ELR (cell line): ENCODE results near the gene HHATL.
A peak's percentile ranks its signal among the peaks of the same experiment; 100 is the strongest.

Experiments
- DNase-seq: peaks from one replicate; pipeline ENCODE4 v3.0.0-alpha.2; 2015; ENCODE audit warnings: low read depth

The HHATL gene

GRCh38 chr3:42712688-42713372, 10.2 kb upstream of the HHATL start:
- DNase-seq: no peak

GRCh38 chr3:42712344-42712648, 9.7 kb upstream of the HHATL start:
- no peak for DNase-seq

GRCh38 chr3:42711491-42712343, 9.1 kb upstream of the HHATL start:
- peak; percentile 30 for DNase-seq

DNA sequence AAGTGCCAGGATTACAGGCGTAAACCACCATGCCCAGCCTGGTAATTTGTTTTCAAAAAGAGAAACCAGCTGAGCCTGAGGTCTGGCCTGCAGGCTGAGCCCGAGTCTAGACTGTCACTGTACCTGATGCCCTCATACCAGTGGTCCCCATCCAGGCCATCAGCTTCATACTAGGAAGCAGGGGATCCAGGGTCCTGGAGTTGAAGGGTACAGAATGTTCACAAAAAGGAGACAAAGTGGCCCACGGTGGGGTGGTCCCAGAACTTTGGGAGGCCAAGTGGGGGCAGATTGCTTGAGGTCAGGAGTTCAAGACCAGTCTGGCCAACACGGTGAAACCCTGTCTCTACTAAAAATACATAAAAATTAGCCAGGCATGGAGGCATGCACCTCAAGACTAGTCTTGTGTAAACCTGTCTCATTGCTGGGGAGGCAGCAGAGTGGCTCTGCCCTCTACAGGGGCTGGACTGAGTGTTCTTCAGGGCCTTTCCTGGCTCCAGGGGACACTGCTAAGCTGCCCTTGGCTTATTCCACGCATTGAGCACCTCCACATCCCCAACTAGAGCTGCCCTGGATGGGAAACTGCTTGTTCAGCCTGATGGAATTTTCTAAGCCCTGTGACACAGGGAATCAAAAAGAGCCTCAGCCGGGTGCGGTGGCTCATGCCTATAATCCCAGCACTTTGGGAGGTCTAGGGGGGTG, 7.9 kb upstream of the HHATL start:
- no peak for DNase-seq

DNA sequence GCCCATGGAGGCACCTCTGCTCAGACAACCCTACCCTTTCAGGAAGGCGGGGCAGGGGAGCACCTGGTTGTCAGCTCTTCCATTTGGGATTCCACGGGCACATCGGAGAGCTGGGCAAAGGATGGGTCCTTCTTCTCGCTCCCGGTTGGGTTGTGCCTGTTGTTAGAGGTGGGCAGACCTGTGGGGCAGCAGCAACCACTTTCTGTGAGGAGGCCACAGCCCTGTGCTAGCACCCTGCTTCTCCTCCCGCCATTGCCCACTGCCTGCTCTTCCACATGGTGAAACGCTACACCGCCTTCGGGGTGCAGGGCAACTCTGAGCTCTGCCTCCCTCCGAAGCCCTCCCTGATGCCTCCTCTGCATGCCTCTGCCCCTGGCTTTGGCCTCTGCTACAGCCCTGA, 7.0 kb upstream of the HHATL start:
- DNase-seq: no peak

GRCh38 chr3:42708611-42709151, 6.1 kb upstream of the HHATL start:
- DNase-seq: no peak

GRCh38 chr3:42707620-42708355, 5.2 kb upstream of the HHATL start:
- DNase-seq: no peak

DNA sequence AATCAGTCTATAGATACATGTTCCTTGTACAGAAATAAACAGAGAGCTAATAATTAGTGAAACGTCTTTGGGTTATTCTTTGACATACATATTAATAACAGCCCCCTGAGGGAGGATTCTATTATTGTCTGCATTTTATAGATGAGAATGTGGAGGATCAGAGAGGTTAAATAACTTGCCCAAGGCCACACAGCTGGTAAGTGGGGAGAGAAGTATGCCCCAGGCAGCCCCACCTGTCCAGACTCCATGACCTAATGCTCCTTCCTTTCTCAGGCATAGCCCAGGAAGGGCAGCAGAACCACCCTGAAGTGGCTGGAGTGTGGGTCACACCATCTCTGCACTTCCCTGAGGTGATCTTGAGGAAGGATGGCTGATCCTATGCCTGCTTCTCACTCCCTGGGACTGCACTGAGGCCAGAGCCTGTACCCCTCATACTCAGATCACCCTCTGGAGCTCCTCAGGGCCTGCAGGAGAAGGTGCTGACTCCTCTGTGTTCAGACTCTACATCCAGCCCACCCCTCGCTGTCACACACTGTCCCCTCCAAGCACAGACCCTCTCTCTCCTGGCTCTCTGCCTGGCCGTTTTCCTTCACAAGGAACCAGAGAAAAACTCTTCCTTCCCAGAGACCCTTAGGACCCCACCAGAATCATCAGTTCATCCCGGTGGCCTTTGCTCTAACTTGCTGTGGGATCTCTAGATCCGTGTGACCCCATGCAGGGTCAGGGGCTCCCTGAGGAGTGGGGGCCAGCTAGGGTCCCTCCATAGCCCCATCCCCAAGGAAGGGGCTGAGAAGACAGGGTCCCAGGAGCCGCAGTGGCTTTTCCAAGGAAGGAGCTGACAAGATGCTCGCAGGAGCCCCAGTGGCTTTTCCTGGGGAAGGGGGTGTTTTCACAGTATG, 4.4 kb upstream of the HHATL start:
- no peak for DNase-seq

DNA sequence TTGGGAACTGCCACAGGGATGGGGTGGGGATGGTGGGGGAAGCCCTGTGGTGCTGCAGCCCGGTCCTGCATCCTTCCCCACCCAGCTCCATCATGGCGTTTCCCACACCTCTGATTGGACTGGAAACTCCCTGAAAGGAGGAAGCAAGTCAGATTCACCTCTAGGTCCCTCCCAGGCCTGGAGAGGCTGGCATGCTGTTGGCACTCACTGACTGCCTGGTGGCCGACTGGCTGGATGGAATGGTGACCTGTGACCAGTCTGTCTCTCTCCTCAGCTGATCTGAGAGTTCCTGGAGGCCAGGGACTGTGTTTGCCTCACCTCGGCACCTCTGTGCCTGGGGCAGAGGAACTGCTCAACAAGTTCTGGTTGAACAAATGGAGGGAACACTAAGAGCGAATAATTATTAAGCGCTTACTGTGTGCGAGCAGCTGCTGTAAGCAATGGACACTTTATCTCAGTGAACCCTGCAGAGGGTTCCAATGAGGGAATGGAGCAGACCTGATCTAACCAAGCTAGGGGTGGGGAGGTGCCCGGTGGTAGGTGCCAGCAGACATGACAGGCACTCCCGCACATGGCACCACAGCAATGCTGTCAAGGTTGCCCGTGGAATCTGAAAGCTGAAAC, 3.5 kb upstream of the HHATL start:
- no peak for DNase-seq

DNA sequence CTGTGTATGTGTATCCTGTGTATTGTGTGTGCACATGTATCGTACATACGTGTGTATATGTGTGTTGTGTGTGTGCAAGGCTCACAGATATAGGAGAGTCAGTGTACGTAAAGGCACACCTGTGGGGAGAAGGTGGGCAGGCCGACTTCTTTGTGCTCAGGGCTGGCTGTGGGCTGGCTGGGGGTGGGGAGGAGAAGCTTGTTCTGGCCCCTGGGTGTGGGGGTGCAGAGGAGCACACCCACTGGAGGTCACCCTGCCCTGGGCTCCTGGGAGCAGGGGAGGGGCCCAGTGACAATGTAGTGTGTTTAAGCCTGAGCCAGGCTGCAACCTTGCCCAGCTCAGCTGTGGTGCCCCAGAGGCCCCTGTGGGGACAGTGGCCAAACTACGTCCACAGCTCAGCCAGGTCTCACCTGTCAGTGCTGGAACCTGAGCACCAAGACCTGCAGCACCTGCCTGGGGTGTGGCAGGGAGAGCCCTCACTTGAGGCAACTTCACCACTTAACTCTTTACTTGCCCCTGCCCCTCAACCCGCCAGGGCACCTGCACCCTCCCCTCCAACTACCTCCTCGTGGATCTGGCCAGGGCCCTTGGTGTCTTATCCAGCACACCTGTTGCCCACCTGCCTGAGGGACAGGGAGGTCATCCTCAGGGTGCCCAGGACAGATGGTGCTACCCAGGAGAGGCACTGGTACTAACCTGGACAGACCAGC, 2.6 kb upstream of the HHATL start:
- DNase-seq: no peak

DNA sequence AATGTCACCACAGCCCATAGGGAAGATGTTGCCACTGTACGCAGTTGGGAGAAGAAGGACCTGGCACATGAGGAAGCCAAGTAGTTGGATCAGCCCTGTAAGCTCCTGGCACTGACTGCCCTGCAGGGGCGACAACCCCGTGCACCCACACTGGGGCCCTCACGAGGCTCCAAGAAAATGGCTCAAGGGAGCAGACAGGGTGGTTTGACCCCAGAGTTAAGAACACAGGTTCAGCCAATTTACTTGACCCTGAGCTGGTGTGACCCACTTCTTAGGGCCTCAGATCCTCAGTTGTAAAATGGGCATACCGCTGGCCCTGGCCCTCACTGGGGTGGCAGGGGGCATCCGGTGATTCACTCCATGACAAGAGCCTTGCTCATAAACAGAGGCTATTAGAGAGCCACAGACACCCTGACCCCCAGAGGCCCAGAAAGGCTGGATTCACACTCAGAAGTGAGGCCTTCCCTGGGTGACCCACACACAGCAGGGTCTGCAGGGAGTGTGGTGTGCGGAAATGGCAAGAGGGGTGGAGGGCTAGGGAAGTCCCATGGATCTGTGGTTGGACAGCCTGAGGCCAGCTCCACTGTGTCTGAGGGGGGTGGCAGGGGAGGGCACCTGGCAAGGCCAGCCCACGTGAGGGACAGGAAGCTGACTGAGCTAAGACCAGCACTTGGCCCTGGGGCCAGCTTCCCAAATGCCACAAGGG, 1.7 kb upstream of the HHATL start:
- DNase-seq: peak; percentile 44

DNA sequence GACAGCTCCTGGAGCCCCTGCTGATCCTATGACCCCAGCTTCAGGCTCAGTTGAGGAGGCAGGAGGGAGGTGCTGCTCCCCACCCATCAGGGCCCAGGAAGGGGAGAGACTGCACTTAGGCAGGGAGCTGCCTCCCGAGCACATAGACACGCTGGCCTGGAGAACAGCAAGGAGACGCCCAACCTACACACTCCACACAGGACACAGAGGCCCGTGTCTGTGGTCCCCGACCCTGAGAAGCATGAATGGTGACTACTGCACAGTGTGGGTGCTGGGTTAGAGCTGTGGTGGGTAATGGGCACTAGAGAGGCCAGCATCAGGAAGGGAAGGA, 1.1 kb upstream of the HHATL start:
- no peak for DNase-seq

DNA sequence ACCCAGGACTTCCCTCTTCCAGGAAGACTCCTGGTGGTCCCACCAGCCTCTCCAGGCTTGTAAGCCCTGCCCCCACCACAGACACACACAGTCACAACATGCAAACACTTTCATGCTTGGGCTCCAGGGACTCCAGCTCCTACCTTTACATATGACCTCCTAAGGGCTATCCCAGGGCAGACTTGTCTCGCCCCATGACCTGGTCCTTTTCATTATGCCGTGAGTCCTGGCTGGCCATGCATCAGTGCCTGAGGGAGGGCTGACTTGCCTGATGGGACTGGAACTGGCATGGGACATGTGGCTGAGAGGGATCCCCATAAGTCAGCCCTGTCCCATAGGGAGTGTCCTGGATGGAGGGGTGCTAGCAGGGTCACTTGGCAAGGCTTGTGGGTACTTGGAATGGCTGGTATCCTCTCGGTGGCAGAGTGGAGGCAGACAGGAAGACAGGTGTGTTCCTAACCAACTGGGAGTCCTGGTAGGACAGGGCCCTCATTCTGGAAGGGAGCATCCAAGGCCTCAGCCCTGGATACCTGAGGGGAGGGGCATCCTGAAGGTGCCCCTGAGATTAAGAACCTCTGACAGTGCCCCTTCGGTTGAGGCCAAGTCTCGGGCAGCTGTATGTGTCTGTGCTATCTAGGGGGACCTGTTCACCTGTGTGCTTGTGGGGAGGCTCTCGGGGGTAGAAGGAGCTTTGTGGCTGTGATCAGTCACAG, 540 bp upstream of the HHATL start:
- DNase-seq: no peak

DNA sequence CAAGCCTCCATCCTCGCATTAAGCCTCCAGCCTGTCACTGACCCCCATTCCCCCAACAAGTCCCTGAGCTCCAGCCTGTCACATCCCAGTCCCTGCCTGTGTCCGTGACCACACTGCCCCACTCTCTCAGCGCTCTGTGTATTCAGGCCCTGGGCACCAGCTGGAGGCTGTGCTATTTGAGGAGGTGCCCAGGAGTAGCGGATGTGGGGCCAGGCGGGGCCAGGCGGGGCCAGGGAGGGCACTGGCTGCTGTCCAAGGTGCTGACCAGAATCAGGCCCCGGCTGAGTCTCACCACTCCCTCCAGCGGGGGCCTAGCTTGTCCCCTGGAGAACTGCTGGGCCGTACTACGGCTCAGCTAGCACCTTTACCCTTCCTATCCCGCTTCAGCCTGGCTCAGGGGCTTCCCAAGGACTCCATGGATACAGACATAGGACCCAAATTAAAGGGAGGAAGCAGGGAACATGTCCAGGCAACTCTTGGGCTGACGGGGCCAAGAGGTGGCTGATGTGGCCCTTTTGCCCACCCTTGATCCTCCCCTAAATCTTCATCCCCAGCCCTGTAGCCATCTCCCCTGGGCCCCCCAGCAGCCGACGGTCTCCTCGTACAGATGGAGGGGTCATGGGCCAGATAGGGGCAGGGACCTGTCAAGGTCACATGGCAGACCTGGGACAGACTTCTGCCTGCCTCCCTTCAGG, 1.1 kb downstream of the HHATL start:
- DNase-seq: peak; percentile 51

DNA sequence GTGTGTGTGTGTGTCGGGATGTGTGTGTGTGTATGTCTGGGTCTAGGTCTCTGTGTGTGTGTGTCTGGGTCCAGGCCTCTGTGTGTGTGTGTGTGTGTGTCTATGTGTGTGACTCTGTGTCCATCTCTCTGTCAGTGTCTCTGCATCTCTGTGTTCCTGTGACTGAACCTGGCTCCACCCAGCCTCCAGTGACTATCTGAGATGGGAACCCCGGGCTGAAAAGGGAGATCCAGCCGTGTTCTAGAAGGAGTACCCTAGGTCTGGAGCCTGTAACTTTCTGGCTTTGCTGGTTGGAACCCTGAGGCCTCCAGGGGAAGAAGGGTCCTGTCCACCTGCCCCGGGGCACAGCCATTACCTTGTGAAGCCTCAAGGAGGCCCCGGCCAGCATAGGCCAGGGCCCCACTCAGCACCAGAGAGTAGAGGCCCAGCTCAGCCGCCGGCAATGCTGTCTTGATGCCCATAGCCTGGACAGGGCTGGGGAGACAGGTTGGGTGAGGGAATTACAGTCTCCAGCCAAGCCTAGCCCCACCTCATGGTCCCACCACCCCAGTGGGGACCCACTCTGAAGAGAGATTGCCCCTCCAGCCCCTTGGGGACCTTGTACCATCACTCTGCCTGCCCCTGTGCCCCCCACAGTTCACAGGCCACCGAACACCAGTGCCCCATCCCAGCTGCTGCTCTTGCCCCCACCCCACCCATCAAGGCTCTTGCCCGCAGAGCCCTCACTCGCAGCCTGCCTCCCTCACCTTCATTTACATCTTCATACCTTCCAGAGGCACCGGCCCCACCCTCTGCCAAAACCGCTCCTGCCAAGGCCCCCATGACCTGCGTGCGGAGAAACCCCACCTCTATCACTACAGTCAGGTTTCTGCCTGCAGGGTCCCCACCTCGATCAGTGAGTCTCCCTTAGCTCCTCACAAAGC, 2.0 kb downstream of the HHATL start:
- no peak for DNase-seq

- DNase-seq: no peak
These were observed 3.1 kb downstream of the HHATL start for GRCh38 chr3:42699511-42699971.

- DNase-seq: no peak
These were observed 3.7 kb downstream of the HHATL start for GRCh38 chr3:42698911-42699230.
